HG03108 (cell line): ENCODE measurements around the gene SLK.

ENCODE experiments used
- ATAC-seq: cut with Tn5 transposase; IDR thresholded peaks from one replicate; pipeline ENCODE4 v1.9.1; 2021; ENCODE audit warnings: moderate library complexity; ENCODE audit not compliant: unreplicated experiment

The SLK gene

GRCh38 chr10:103939522-103939921 is 27.4 kb upstream of the SLK start:
- no peak for ATAC-seq

GRCh38 chr10:103941801-103942200 is 25.1 kb upstream of the SLK start:
- ATAC-seq, result no peak

- ATAC-seq, result no peak
Observed at GRCh38 chr10:103942866-103943265, 24.1 kb upstream of the SLK start.

GRCh38 chr10:103947799-103948516 is 19.0 kb upstream of the SLK start:
- ATAC-seq, result no peak

GRCh38 chr10:103949728-103950127 is 17.2 kb upstream of the SLK start:
- no peak for ATAC-seq

GRCh38 chr10:103951183-103951582 is 15.8 kb upstream of the SLK start:
- no peak for ATAC-seq

- no peak for ATAC-seq
Observed at GRCh38 chr10:103951942-103952341, 15.0 kb upstream of the SLK start.

- no peak for ATAC-seq
Observed at GRCh38 chr10:103954543-103954942, 12.4 kb upstream of the SLK start.

- ATAC-seq, result no peak
Observed at GRCh38 chr10:103958996-103959395, 7.9 kb upstream of the SLK start.

GRCh38 chr10:103960103-103960502 is 6.8 kb upstream of the SLK start:
- ATAC-seq, result no peak

GRCh38 chr10:103967448-103968071 is 620 bp downstream of the SLK start:
- ATAC-seq, result peak; percentile 39

GRCh38 chr10:103968441-103969391 is 1.8 kb downstream of the SLK start:
- ATAC-seq, result no peak

- no peak for ATAC-seq
Observed at GRCh38 chr10:103969436-103969835, 2.5 kb downstream of the SLK start.

- no peak for ATAC-seq
Observed at GRCh38 chr10:103969857-103970627, 3.1 kb downstream of the SLK start.

GRCh38 chr10:103975169-103975568 is 8.2 kb downstream of the SLK start:
- ATAC-seq, result no peak

- ATAC-seq, result no peak
Observed at GRCh38 chr10:103977204-103977603, 10.3 kb downstream of the SLK start.

GRCh38 chr10:103979530-103979929 is 12.6 kb downstream of the SLK start:
- ATAC-seq, result no peak

- ATAC-seq, result no peak
Observed at GRCh38 chr10:103980288-103980906, 13.5 kb downstream of the SLK start.

- no peak for ATAC-seq
Observed at GRCh38 chr10:103982639-103983038, 15.7 kb downstream of the SLK start.

GRCh38 chr10:103983367-103983911 is 16.5 kb downstream of the SLK start:
- ATAC-seq, result peak; percentile 87
